Measurements from ENCODE around the gene MMAB. TPM values are rescaled to one million over a fixed set of nuclear protein-coding genes. Genes with fewer than 3 reads are reported as not detected.

Gene MMAB
- total and polyA plus RNA-seq, 2 donors (not counting 3 experiments of a cell fraction or from before 2014, with no cell fraction given): 39.1 to 46.0 TPM

- Histone ChIP-seq H2AFZ (ENCODE audit: low read depth, low read length) (peak overlapping the region; percentile 64), H3K9me1 (replicated peaks; ENCODE audit: control insufficient read depth, extremely low read depth, insufficient read depth, low read length) (no peaks in the 10 kb centered on the region), H3K4me2 (ENCODE audit: insufficient read depth, low read length) (peak overlapping the region; percentile 45), H3K9me3 (replicated peaks; ENCODE audit: control insufficient read depth, insufficient read depth, low read length) (no peaks in the 10 kb centered on the region), H3K27ac (ENCODE audit: insufficient read depth, low read depth, low read length) (no peak overlapping the region), H3K36me3 (ENCODE audit: control insufficient read depth in 2 of 2, extremely low read depth in 1 of 2, insufficient read depth in 2 of 2, low read length in 2 of 2) (no peaks in the 10 kb centered on the region), H3K4me3 (replicated peaks in 1 of 3; ENCODE audit: insufficient read depth in 1 of 3, low read depth in 1 of 3, low read length in 3 of 3) (no peak overlapping the region), H4K20me1 (replicated peaks; ENCODE audit: control insufficient read depth, extremely low read depth, insufficient read depth, low read length) (no peaks in the 10 kb centered on the region), H3K9ac (replicated peaks; ENCODE audit: extremely low read depth, insufficient read depth, low read length) (no peak overlapping the region), H3K27me3 (ENCODE audit: control insufficient read depth in 2 of 2, insufficient read depth in 2 of 2, low read length in 2 of 2) (no peaks in the 10 kb centered on the region), H3K79me2 (ENCODE audit: control insufficient read depth, insufficient read depth, low read length) (no peaks in the 10 kb centered on the region), H3K4me1 (ENCODE audit: control insufficient read depth, extremely low read depth, insufficient read depth, low read length) (peaks cover 13% of the 10 kb centered on the region)
- ChIA-PET CTCF (interaction anchor here (0.7 to 2.4 kb wide), 5 partner anchors 10 to 236 kb away, joined by 3 to 10 read pairs (median 5); no protein-coding TSS in a partner anchor), POLR2A (no interaction called here)
- BruUV-seq (replicated peaks): no TSS peak
- DNase-seq (ENCODE audit: low read depth, low spot score) (peak; percentile 44), FAIRE-seq (peak; percentile 93)
- TF ChIP-seq GATA2 (IDR thresholded peaks at IDR 0.05; ENCODE audit: insufficient read depth, insufficient read length, low read depth, low read length): peak; percentile 21
- no peak for TF ChIP-seq MYC (IDR thresholded peaks at IDR 0.05; ENCODE audit: low read depth, low read length)
- TF ChIP-seq, protein P1, sequence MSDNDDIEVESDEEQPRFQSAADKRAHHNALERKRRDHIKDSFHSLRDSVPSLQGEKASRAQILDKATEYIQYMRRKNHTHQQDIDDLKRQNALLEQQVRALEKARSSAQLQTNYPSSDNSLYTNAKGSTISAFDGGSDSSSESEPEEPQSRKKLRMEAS (IDR thresholded peaks at IDR 0.05; ENCODE audit: insufficient read depth, insufficient read length): no peak
- TF ChIP-seq POLR2AphosphoS5 (IDR thresholded peaks at IDR 0.05; ENCODE audit: insufficient read depth, low read depth, low read length): no peak
- TF ChIP-seq CTCF (IDR thresholded peaks at IDR 0.05; ENCODE audit: extremely low read depth in 1 of 2, insufficient read depth in 1 of 2, low read depth in 1 of 2, low read length in 2 of 2): no peak
- TF ChIP-seq JUN (IDR thresholded peaks at IDR 0.05; ENCODE audit: borderline replicate concordance, insufficient read depth, insufficient read length, low read depth): peak; percentile 58
- peak; percentile 83 for TF ChIP-seq FOS (IDR thresholded peaks at IDR 0.05; ENCODE audit: borderline replicate concordance, insufficient read depth, low read length)
- no peak for TF ChIP-seq EZH2 (IDR thresholded peaks at IDR 0.05; ENCODE audit: borderline replicate concordance, low read depth, low read length, severe bottlenecking)
- no peak for TF ChIP-seq POLR2A (IDR thresholded peaks at IDR 0.05; ENCODE audit: low read depth, low read length)
- dilution Hi-C loops (cut with MboI; ENCODE audit: extremely low pct_ligation_motif_present, low sequenced_read_pairs) (no loop called here), intact Hi-C loops (cut with micrococcal nuclease) (no loop called here)
These were observed 33.8 kb downstream of the MMAB start for GRCh38 chr12:109539508-109539907.

All from endothelial cell of umbilical vein (primary cell).